ENCODE data around the gene IQSEC3. TPM values are rescaled to one million over a fixed set of nuclear protein-coding genes. Genes with fewer than 3 reads are reported as not detected.

Gene IQSEC3
- total and polyA plus RNA-seq, 10 of the 15 experiments (the other 5 are each of a cell fraction or from before 2014, with no cell fraction given), result not detected

DNA sequence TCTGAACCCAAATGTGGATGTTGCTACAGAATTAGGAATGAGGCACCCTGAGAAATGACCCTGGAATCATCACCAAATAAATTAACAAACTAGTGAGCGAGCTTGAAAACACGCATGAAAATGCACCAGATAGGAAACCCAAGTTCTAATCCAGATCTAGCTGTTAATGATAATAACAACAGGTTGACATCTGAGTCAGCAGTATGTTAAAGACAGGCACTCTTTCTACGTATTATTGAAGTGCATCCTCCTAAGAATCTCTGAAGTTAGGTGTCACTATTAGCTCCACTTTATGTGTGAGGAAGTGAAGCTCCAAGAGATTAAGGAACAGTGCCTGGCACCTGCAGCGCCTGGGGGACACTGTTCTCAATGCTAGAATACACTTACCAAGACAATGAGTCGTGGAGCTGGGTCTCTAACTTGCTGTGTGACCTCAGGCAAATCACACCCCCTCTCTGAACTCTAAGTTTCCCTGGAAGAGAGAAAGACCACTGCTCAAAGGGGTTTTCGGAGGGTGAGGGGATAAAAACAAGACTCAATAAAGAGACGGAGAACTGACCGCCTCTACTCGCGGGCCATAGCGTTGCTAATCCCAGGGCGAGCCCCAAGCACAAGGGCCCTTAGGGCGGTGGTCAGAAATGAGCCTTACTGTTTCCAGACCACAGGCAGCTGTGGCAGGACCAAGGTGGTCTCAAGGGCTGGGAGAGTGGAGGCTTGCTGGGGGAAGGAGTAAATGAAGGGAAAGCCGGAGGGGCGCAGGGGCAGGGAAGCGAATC, 145.3 kb downstream of the IQSEC3 start:
- RAD21 ChIA-PET (ENCODE audit: unreplicated experiment), result no interaction called here
- peaks cover 0 to 2% of the 10 kb centered on the region in 2 experiments; a peak in 2 of 4 replicates for H3K27me3 ChIP-seq (replicated peaks in 1 of 2; ENCODE audit: control insufficient read depth in 2 of 2, insufficient read depth in 2 of 2, low read length in 1 of 2)
- CTCF ChIA-PET, result interaction anchor here (1.1 kb wide), 1 partner anchor 8 kb away, joined by 4 read pairs; no protein-coding TSS in a partner anchor

More for the DNA sequence above, 145.3 kb downstream of the IQSEC3 start:
- BruUV-seq (replicated peaks), result no TSS peak
- H3K4me1 ChIP-seq (ENCODE audit: control insufficient read depth, insufficient read depth, low read length), result peaks cover 10% of the 10 kb centered on the region
- H3K9ac ChIP-seq (ENCODE audit: control insufficient read depth, insufficient read depth, low read length), result no peak overlapping the region
- ATAC-seq (no peak; the same call in 1 of the 3 replicates), DNase-seq (ENCODE audit: low read depth, low spot score) (no peak), FAIRE-seq (no peak)
- no peak overlapping the region for H3K27ac ChIP-seq (ENCODE audit: control insufficient read depth, insufficient read depth)
- H3K79me2 ChIP-seq (ENCODE audit: control insufficient read depth, insufficient read depth, low read length), result no peaks in the 10 kb centered on the region
- intact Hi-C loops (cut with micrococcal nuclease; ENCODE audit: unreplicated experiment) (no loop called here), in situ Hi-C loops (cut with MboI) (no loop called here)
- 69% methylated on average over 16 of the region's 16 CpGs for WGBS (ENCODE audit: insufficient coverage, insufficient replicate concordance, low lambda C conversion rate, missing lambda C conversion rate)
- no peak overlapping the region for H3K4me3 ChIP-seq
- SMC1A ChIA-PET (ENCODE audit: uncharacterized antibody, unreplicated experiment), result no interaction called here
- H3K4me2 ChIP-seq (ENCODE audit: control insufficient read depth, insufficient read depth), result no peak overlapping the region
- no peaks in the 10 kb centered on the region for H3K36me3 ChIP-seq (ENCODE audit: control insufficient read depth in 2 of 2, insufficient read depth in 2 of 2, low read length in 1 of 2)
- no peaks in the 10 kb centered on the region for H3K9me3 ChIP-seq (replicated peaks; ENCODE audit: control insufficient read depth, insufficient read depth, low read length)
- H2AFZ ChIP-seq (ENCODE audit: control insufficient read depth, low read depth, low read length), result no peak overlapping the region
- TF ChIP-seq, protein P1, sequence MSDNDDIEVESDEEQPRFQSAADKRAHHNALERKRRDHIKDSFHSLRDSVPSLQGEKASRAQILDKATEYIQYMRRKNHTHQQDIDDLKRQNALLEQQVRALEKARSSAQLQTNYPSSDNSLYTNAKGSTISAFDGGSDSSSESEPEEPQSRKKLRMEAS (IDR thresholded peaks at IDR 0.05; ENCODE audit: low read depth, low read length), result no peak
- TF ChIP-seq RELA (IDR thresholded peaks at IDR 0.05; ENCODE audit: borderline replicate concordance, partially characterized antibody) (no peak), FOXM1 (IDR thresholded peaks at IDR 0.05; ENCODE audit: low read depth, low read length) (no peak), TARDBP (IDR thresholded peaks at IDR 0.05; ENCODE audit: borderline replicate concordance) (no peak), MEF2B (IDR thresholded peaks at IDR 0.05; ENCODE audit: partially characterized antibody, poor library complexity, severe bottlenecking) (no peak), SUZ12 (IDR thresholded peaks at IDR 0.05; ENCODE audit: unreplicated experiment) (no peak), RB1 (IDR thresholded peaks at IDR 0.05; ENCODE audit: borderline replicate concordance) (no peak), CBFB (IDR thresholded peaks at IDR 0.05; ENCODE audit: low read depth) (no peak), GABPA (IDR thresholded peaks at IDR 0.05; ENCODE audit: low read depth) (no peak), POLR2AphosphoS5 (IDR thresholded peaks at IDR 0.05; ENCODE audit: low read length) (no peak), KDM1A (IDR thresholded peaks at IDR 0.05; ENCODE audit: borderline replicate concordance) (no peak), ZNF24 (IDR thresholded peaks at IDR 0.05) (no peak), MXI1 (IDR thresholded peaks at IDR 0.05; ENCODE audit: low read depth, low read length) (no peak), BRCA1 (IDR thresholded peaks at IDR 0.05; ENCODE audit: low read depth, low read length) (no peak), IKZF1 (conservative IDR thresholded peaks at IDR 0.05) (no peak), ZNF217 (IDR thresholded peaks at IDR 0.05) (no peak), EP300 (IDR thresholded peaks at IDR 0.05; ENCODE audit: borderline replicate concordance in 1 of 2, control insufficient read depth in 1 of 2, low read depth in 2 of 2, low read length in 2 of 2) (no peak), EGR1 (IDR thresholded peaks at IDR 0.05; ENCODE audit: borderline replicate concordance in 1 of 2, low read depth in 2 of 2, low read length in 2 of 2) (no peak)
- TF ChIP-seq, protein P2, sequence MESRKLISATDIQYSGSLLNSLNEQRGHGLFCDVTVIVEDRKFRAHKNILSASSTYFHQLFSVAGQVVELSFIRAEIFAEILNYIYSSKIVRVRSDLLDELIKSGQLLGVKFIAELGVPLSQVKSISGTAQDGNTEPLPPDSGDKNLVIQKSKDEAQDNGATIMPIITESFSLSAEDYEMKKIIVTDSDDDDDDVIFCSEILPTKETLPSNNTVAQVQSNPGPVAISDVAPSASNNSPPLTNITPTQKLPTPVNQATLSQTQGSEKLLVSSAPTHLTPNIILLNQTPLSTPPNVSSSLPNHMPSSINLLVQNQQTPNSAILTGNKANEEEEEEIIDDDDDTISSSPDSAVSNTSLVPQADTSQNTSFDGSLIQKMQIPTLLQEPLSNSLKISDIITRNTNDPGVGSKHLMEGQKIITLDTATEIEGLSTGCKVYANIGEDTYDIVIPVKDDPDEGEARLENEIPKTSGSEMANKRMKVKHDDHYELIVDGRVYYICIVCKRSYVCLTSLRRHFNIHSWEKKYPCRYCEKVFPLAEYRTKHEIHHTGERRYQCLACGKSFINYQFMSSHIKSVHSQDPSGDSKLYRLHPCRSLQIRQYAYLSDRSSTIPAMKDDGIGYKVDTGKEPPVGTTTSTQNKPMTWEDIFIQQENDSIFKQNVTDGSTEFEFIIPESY (IDR thresholded peaks at IDR 0.05), result no peak
- POLR2A ChIA-PET, result no interaction called here
- no peaks in the 10 kb centered on the region for H4K20me1 ChIP-seq (ENCODE audit: control insufficient read depth, insufficient read depth)
